ENCODE measurements around the gene FAM193A.
"Not testable (repeated sequence)": the region's sequence is repeated elsewhere in the genome, so short reads cannot be mapped to it uniquely, and the experiment has no call there.

The FAM193A gene

DNA sequence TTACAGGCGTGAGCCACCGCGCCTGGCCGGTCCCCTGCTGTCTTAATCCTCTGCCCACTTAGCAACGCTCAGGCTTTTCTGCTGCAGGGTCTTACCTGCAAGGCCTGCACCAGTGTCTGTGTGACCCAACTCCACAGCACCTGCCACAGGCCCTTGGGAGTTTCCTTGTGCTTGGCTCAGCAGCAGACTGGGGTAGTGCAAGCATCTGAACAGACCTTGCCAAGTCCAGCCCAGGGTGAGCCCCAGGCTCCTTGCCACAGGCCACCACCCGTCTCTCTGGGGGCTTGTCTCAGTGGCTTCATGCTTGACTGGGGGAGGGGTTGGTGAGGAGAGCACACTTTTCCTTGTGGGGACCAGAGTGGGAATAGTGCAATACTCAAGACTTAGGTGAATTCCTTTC is 87.0 kb downstream of the FAM193A start:
- no peak for DNase-seq

DNA sequence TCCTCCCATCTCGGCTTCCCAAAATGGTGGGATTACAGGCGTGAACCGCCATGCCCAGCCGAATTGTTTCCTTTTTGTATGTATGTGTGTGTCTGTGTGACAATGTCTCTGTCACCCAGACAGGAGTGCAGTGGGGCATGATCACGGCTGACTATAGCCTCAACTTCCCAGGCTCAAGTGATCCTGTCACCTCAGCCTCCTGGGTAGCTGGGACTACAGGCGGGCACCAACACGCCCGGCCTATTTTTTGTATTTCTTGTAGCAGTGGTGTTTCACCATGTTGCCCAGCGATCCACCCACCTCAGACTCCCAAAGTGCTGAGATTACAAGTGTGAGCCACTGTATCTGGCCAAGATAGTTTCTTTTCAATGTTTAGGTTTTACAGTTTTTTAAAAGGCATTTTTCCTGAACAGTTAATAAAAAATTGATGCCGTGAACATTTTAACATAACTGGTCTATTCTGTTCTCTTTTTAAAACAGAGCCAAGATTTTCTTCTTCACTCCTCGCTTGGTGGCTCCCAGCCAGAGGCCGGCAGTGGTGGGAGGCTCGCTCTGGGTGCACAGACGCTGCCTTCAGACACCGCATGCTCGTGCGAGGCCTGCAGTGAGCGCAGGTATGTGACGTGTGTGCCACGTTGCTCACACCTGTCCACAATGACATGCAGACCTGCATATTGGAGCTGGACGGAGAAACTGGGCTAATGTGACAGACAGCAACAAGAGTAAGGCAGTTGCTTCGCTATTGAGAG is 88.5 kb downstream of the FAM193A start:
- DNase-seq, result no peak

DNA sequence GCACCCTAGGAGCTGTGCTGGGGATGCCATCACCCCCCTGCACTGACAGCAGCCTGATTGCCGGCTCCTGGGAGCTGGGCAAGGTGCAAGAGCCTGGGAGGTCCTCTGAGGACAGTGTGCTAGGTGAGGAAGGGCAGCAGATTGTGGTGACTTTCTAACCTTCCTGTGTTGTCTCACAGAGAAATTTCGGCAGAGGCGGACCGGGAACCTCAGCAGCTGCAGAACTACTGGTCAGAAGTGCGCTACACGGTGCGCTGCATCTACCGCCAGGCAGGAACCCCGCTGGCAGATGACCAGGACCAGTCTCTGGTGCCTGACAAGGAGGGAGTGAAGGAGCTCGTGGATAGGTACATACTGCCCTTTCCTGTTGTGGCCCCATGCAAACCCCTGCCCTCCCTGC is 89.8 kb downstream of the FAM193A start:
- DNase-seq, result no peak

DNA sequence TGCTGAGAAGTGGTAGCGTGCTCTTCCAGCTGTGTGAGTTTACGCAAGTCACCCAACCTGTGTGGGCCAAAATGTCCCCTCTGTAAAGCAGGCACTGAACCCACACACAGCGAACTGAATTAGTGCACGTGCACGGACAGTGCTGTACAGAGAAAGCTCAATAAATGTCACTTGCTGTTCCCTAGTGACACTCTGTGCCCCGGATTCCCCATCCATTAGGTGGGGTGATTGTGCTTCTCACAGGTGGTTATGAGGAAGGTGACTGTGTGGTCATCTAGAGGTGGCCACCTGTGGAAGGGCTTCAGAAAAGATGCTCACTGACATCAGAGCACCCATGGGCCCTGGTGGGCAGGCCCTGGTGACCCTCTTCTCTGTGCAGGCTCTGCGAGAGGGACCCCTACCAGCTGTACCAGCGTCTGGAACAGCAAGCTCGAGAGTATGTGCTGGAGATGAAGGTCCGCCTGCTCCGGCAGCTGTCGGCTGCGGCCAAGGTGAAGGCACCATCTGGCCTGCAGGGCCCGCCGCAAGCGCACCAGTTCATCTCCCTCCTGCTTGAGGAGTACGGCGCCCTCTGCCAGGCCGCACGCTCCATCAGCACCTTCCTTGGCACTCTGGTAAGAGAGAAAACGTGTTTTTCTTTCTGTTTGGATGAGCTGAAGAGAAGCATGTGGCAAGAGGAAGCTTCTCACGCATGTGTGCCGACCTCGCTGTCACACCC is 94.3 kb downstream of the FAM193A start:
- DNase-seq, result no peak

GRCh38 chr4:2634014-2634413 is 97.6 kb downstream of the FAM193A start:
- no peak for DNase-seq

GRCh38 chr4:2636331-2636730 is 99.9 kb downstream of the FAM193A start:
- DNase-seq, result no peak

- DNase-seq, result not testable (repeated sequence)
Observed at GRCh38 chr4:2636994-2637393, 100.5 kb downstream of the FAM193A start.

DNA sequence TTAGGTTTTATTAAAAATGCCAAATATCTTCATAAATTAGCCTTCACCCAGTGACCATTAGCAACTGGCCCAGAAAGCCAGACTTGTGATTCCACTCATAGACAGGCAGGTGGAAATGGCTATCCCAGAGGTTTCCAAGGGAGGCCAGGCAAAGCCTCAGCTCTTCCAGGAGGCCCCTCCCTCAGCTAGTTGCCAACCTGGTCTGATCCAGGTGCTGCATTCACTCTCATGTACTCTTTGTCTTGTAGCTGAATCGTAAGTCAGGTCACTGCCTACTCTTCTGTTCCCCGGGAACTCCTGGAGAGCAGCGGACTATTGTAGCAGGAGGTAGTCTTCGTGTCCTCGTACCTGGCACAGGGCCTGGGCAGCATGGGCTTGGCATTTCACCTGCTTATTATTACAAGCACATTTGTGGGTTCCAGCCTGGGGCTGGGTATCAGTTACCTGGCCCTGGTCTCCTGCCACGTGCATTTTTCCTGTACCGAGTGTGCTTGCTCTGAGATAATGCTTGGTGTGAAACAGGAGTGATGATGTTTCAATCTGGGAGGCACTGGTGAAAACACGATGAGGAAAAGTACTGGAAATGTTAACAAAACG is 101.6 kb downstream of the FAM193A start:
- no peak for DNase-seq

DNA sequence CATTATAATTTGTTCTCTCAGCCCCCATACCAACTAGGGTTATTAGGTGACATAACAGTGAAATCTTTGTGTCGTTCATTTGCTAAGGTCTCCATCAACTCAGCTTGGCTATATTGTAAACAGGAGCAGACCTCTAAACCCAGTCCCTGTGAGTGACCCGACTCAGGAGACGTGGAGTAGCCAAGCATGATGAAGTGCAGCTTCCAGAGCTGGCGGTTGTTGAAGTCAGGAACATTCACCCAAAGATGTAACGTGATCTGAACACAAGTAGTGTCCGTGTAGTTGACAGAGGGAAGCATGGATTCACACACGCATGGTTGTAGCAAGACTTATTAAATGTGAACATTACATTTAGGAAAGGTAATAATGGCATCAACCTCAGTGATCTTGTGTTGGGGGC is 102.3 kb downstream of the FAM193A start:
- DNase-seq, result no peak

DNA sequence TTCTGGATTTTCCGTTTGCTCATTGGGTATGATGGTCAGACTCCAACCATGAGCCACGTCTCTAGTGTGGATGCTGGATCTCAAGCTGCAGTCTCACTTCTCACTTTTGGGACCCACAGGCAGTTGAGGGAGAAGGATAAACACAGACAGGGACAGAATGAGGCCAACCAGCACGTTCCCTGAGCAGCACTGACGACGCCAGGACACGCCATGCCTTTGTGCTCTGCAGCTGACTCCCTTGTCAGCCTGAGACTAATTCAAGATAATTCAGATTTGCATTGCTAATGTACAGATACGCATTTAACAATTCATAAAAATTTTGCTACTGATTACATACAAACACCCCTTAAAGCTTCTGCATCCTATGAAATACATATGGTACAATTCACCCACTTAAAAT is 106.5 kb downstream of the FAM193A start:
- no peak for DNase-seq

GRCh38 chr4:2643555-2643954 is 107.1 kb downstream of the FAM193A start:
- DNase-seq, result no peak

DNA sequence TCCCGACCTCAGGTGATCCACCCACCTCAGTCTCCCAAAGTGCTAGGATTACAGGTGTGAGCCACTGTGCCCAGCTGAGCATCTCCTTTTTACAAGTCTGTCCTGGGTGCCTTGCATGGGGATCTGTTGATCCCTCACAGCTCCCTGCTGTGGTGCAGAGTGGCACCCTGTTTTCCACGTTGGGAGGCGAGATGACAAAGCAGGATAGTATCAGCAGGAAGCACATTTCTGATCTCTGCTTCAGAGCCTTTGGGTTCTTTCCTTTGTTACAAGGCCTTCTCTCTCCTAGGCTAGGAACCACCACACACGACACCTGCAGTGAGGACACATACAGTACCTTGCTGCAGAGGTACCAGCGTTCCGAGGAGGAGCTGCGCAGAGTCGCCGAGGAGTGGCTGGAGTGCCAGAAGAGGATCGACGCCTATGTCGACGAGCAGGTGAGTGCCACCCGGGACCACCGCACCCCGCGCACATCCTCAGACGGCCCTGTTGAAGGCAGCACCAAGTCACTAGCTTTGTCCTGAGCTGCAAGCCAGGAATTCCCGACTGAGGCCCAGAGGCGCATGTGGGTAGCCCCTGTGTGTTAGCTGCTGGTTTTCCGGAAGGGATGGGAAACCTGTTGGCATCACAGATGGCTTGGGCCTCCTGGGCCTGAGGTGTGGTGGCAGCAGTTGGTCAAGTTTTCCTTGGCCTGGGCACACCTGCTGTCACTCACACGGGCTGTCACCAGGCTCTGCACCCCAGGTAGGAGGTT is 110.1 kb downstream of the FAM193A start:
- no peak for DNase-seq

GRCh38 chr4:2647403-2648158 is 111.1 kb downstream of the FAM193A start:
- DNase-seq, result no peak

- no peak for DNase-seq
Observed at GRCh38 chr4:2648159-2648814, 111.8 kb downstream of the FAM193A start.

DNA sequence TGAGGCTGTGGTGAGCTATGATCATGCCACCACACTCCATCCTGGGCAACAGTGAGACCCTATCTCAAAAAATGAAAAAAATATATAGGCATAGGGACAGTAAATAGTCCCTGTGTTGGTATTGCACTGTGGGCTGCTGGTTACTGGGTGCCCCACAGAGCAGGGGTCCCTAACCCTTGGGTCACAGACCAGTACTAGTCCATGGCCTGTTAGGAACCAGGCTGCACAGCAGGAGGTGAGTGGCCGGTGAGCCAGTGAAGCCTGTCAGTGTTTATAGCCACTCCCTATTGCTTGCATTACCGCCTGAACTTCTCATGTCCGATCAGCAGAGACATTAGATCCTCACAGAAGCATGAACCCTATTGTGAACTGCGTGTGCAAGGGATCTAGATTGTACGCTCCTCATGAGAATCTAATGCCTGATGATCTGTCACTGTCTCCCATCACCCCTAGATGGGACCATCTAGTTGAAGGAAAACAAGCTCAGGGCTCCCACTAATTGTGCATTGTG is 113.2 kb downstream of the FAM193A start:
- DNase-seq, result no peak

GRCh38 chr4:2650276-2650675 is 113.8 kb downstream of the FAM193A start:
- DNase-seq, result no peak

DNA sequence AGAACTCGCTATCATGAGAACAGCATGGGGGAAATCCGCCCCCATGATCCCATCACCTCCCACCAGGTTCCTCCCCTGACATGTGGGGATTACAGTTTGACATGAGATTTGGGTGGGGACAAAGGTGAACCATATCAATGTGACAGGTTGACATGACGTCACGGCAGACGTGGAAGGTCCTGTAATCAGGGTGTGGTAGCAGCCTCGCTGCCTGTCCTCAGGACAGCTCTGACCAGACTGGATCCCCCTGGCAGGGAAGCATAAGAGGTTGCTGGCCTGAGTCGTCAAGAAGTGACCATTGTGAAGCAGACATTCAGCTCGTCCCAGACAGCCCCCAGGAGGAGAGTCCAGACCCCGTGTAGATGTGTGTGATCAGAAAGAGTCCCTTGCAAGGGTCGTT is 115.1 kb downstream of the FAM193A start:
- no peak for DNase-seq

DNA sequence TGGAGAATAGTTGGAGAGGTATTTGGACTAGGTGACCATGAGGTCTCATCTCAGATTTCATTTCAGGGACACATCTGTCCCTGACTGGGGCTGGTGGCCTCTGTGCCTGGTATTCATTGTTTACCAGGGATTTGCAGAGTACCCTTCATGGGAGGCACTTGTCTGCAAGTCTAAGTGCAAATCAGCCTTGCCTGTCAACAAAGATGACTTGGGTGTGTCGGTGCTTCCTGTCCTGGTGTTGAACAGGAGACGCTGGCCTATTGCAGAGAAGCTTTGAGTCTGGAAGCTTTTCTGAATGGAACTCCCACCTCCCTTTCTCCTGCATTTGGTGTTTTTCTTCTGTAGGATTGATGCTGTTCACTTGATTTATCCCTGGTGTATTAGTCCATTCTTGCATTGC is 115.6 kb downstream of the FAM193A start:
- no peak for DNase-seq

GRCh38 chr4:2652415-2653160 is 116.1 kb downstream of the FAM193A start:
- DNase-seq, result no peak

- no peak for DNase-seq
Observed at GRCh38 chr4:2660596-2661211, 124.3 kb downstream of the FAM193A start.

GRCh38 chr4:2662598-2662997 is 126.2 kb downstream of the FAM193A start:
- no peak for DNase-seq

Data from DMS79 treated with DMSO at 0.1 percent for 48 hours (cell line).